Mucosa of rectum (tissue), 2 donors: ENCODE data around the gene CDHR5.

ENCODE experiments used
- H3K27ac ChIP-seq, 2 donors: one replicate each; pipeline ENCODE4 v1.7.0; 2013; ENCODE audit warnings: inconsistent platforms in 2 of 2, low read depth in 2 of 2, low read length in 2 of 2
- H3K27me3 ChIP-seq, 2 donors: one replicate each; pipeline ENCODE4 v1.7.0; 2013; ENCODE audit warnings: low read length in 2 of 2; ENCODE audit not compliant: control insufficient read depth in 2 of 2, insufficient read depth in 2 of 2
- H3K36me3 ChIP-seq, 2 donors: one replicate each; pipeline ENCODE4 v1.7.0; 2013; ENCODE audit warnings: low read length in 2 of 2; ENCODE audit not compliant: control insufficient read depth in 2 of 2, insufficient read depth in 2 of 2
- H3K4me1 ChIP-seq, 2 donors: one replicate each; pipeline ENCODE4 v1.7.0; 2013; ENCODE audit warnings: low read length in 2 of 2, mild to moderate bottlenecking in 1 of 2; ENCODE audit not compliant: control insufficient read depth in 2 of 2, insufficient read depth in 2 of 2
- H3K4me3 ChIP-seq, 2 donors: one replicate each; pipeline ENCODE4 v1.7.0; 2013; ENCODE audit warnings: low read length in 2 of 2
- H3K9ac ChIP-seq, 2 donors: one replicate each; pipeline ENCODE4 v1.7.0; 2013; ENCODE audit warnings: low read length in 2 of 2, low read depth in 1 of 2, mild to moderate bottlenecking in 1 of 2
- H3K9me3 ChIP-seq, 2 donors: one replicate each; pipeline ENCODE4 v1.7.0; 2013; ENCODE audit warnings: low read length in 2 of 2; ENCODE audit not compliant: control insufficient read depth in 2 of 2
- donor health status: healthy.
- donor health status: Normal muscosa, but diverticular disease.

The CDHR5 gene

GRCh38 chr11:624705-625635 lies at the start of gene CDHR5:
TSS of gene CDHR5 (minus strand) at chr11:624955. CDS start at chr11:624902, 53 bp downstream.
- H3K27me3 ChIP-seq: peaks cover 0 to 4% of the 10 kb centered on the region in 2 donors
- peak within 1 kb of the TSS; percentile 77 to 81 for H3K9ac ChIP-seq
- H3K9me3 ChIP-seq: no peaks in the 10 kb centered on the region
- H3K4me1 ChIP-seq: peaks cover 11 to 20% of the 10 kb centered on the region in 2 donors
- peaks cover 3% of the 10 kb centered on the region in 2 donors for H3K36me3 ChIP-seq
- H3K4me3 ChIP-seq: peak within 1 kb of the TSS; percentile 69 to 76
- peak within 1 kb of the TSS; percentile 96 to 99 for H3K27ac ChIP-seq

GRCh38 chr11:674406-674805 lies 49.7 kb upstream of the CDHR5 start:
- Histone ChIP-seq H3K4me1 (no peaks in the 10 kb centered on the region), H3K9me3 (no peaks in the 10 kb centered on the region), H3K36me3 (peaks cover 18 to 23% of the 10 kb centered on the region in 2 donors), H3K4me3 (no peak overlapping the region), H3K27me3 (no peaks in the 10 kb centered on the region), H3K9ac (no peak overlapping the region), H3K27ac (no peak overlapping the region)

GRCh38 chr11:673866-674265 lies 49.1 kb upstream of the CDHR5 start:
- H3K9me3 ChIP-seq: no peaks in the 10 kb centered on the region
- no peak overlapping the region for H3K27ac ChIP-seq
- H3K27me3 ChIP-seq: no peaks in the 10 kb centered on the region
- H3K4me3 ChIP-seq: no peak overlapping the region
- no peak overlapping the region for H3K9ac ChIP-seq
- H3K4me1 ChIP-seq: no peaks in the 10 kb centered on the region
- H3K36me3 ChIP-seq: peaks cover 16 to 21% of the 10 kb centered on the region in 2 donors

- Histone ChIP-seq H3K36me3 (peaks cover 3 to 12% of the 10 kb centered on the region in 2 donors), H3K27me3 (no peaks in the 10 kb centered on the region), H3K4me1 (peaks cover 0 to 3% of the 10 kb centered on the region in 2 donors), H3K27ac (peak overlapping the region; percentile 72 to 75), H3K9ac (peak overlapping the region in 1 of 2 donors; percentile 26), H3K4me3 (no peak overlapping the region), H3K9me3 (no peaks in the 10 kb centered on the region)
Observed at GRCh38 chr11:665704-666281, 41.0 kb upstream of the CDHR5 start.

GRCh38 chr11:665062-665703 lies 40.4 kb upstream of the CDHR5 start:
- Histone ChIP-seq H3K9ac (peak overlapping the region in 1 of 2 donors; percentile 26), H3K27ac (peak overlapping the region; percentile 72 to 75), H3K4me1 (peaks cover 0 to 3% of the 10 kb centered on the region in 2 donors), H3K9me3 (no peaks in the 10 kb centered on the region), H3K36me3 (peaks cover 3 to 12% of the 10 kb centered on the region in 2 donors), H3K27me3 (no peaks in the 10 kb centered on the region), H3K4me3 (no peak overlapping the region)

DNA sequence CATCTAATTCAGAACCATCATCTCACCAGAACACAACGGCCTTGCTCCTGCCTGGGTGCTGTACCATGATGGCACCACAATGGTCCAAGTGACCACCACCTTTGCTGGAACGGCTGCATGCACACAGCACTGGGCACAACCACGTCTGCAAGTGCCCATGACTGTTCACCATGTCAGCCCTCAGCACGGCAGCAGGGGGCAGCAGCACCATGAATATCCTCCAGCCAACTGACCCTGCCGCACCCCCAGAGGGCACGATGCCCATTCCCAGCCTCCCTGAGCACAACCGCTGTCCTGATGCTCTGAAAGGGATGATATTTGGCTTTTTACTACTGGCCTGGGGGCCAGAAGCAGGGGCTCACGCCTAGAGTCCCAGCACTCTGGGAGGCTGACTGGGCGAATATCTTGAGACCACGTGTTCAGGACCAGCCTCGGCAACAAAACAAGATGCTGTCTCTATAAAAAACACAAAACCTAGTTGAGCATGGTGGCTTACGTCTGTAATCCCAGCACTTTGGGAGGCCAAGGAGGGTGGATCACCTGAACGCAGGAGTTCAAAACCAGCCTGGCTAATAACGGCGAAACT lies 38.0 kb upstream of the CDHR5 start:
- H3K9me3 ChIP-seq: no peaks in the 10 kb centered on the region
- H3K27ac ChIP-seq: no peak overlapping the region
- peaks cover 14 to 21% of the 10 kb centered on the region in 2 donors for H3K36me3 ChIP-seq
- no peaks in the 10 kb centered on the region for H3K27me3 ChIP-seq
- no peak overlapping the region for H3K4me3 ChIP-seq
- peaks cover 0 to 3% of the 10 kb centered on the region in 2 donors for H3K4me1 ChIP-seq
- H3K9ac ChIP-seq: no peak overlapping the region

DNA sequence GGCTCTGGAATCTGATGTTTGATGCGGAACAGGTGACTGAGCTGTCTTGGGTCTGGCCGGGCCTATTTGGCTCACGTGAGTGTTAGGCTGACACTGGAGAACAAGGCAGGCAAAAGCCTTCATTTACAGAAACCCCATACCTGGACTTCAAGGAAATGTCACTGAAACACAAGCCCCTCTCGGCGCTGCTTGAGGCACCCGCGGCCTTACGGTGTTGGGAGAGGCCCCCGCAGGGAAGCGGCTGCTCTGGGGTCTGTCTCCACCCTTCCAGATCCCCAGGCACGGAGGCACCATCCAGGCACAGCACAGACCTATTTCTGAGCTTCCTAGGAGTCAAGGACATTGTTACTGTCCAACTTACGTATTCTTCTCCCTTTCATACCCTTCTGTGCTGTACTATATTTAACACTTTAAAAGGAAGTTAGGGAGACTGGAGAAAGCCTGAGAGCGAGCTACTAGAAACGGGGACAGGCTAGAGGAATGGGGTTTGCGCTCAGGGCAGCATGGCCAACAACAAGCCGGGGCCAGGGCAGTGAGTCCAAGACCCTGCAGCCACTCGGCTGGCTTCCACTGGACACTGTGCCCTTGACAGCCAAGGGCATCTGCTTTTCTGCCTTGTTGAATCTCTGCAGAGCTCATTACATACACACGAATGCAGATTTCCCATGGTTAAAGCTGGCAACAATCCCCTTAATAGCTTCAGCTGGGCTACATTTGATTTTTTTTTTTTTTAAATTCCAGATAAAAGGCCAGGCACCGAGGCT lies 36.1 kb upstream of the CDHR5 start:
- no peak overlapping the region for H3K27ac ChIP-seq
- H3K36me3 ChIP-seq: peaks cover 14 to 19% of the 10 kb centered on the region in 2 donors
- no peaks in the 10 kb centered on the region for H3K27me3 ChIP-seq
- no peak overlapping the region for H3K4me3 ChIP-seq
- H3K9ac ChIP-seq: no peak overlapping the region
- H3K4me1 ChIP-seq: peaks cover 0 to 3% of the 10 kb centered on the region in 2 donors
- H3K9me3 ChIP-seq: no peaks in the 10 kb centered on the region

DNA sequence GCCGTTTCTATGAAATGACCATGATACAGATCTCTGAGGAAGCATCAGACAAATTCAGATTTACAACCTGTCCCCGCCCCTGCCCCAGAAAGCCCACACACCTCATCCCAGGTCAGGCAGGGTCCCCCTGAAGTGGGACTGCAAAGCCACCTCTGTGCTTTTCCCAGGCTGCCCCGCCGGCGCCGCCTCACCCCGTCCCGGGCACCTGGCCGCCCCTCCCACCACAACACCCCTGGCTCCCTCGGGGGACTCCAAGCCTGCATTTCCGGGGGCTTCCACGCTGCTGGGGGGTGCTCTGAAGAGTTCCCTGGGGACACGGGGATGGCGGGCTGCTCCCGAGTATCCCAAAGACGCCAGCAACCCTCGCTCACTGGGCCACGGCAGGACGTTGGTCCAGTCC lies 35.5 kb upstream of the CDHR5 start:
- Histone ChIP-seq H3K36me3 (peaks cover 12 to 14% of the 10 kb centered on the region in 2 donors), H3K9ac (no peak overlapping the region), H3K27me3 (no peaks in the 10 kb centered on the region), H3K4me3 (no peak overlapping the region), H3K9me3 (no peaks in the 10 kb centered on the region), H3K4me1 (peaks cover 3 to 5% of the 10 kb centered on the region in 2 donors), H3K27ac (no peak overlapping the region)

- Histone ChIP-seq H3K27ac (no peak overlapping the region), H3K9ac (no peak overlapping the region), H3K9me3 (no peaks in the 10 kb centered on the region), H3K4me1 (peaks cover 6 to 10% of the 10 kb centered on the region in 2 donors), H3K4me3 (no peak overlapping the region), H3K36me3 (peaks cover 12 to 14% of the 10 kb centered on the region in 2 donors), H3K27me3 (no peaks in the 10 kb centered on the region)
Observed at GRCh38 chr11:659532-660085, 34.9 kb upstream of the CDHR5 start.
